ENCODE data around the gene IDH1. TPM values are rescaled to one million over a fixed set of nuclear protein-coding genes. Genes with fewer than 3 reads are reported as not detected.

IDH1 gene
- total RNA-seq, 1 experiment from 2014 or later: 91.2 TPM

DNA sequence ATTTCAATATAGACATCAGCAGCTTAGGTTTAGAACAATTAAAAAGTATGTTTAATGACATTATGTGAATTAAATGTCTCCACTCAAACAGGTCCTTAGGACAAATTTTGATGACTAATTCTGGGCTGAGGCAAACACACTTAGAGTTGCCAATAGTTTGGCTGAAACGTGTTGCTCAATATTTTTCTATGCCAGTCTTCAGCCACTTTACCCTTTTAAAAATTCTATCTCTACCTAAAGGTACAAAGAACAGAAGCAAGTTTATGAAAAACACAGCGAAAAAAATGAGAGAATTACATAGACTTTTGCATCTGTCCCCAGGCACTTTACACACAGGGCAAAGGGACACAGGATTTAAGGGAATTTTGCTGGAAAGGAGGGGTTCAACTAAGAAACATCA is 4.5 kb downstream of the IDH1 start:
- Histone ChIP-seq H3K79me2 (ENCODE audit: insufficient read depth, low read length) (no peaks in the 10 kb centered on the region), H3K4me2 (ENCODE audit: low read length) (no peak overlapping the region), H3K27me3 (ENCODE audit: insufficient read depth, low read length) (no peaks in the 10 kb centered on the region), H4K20me1 (ENCODE audit: insufficient read depth) (no peaks in the 10 kb centered on the region), H3K9me3 (ENCODE audit: control insufficient read depth in 1 of 2, insufficient read depth in 1 of 2, low read depth in 1 of 2, low read length in 2 of 2) (no peaks in the 10 kb centered on the region), H2AFZ (ENCODE audit: low read depth, low read length, poor library complexity, severe bottlenecking) (no peak overlapping the region), H3K27ac (ENCODE audit: low read depth, low read length) (no peak overlapping the region), H3K9ac (ENCODE audit: low read length) (no peak overlapping the region), H3K4me1 (ENCODE audit: control insufficient read depth in 1 of 2, insufficient read depth in 2 of 2, low read length in 2 of 2) (peaks cover 4 to 9% of the 10 kb centered on the region in 2 experiments; a peak in 3 of 4 replicates), H3K9me2 (ENCODE audit: insufficient read depth) (no peaks in the 10 kb centered on the region), H3K4me3 (replicated peaks in 1 of 2; ENCODE audit: low read depth in 1 of 2, low read length in 2 of 2) (no peak overlapping the region), H3K36me3 (ENCODE audit: control insufficient read depth in 1 of 2, insufficient read depth in 2 of 2, low read length in 2 of 2) (peaks cover 0 to 8% of the 10 kb centered on the region in 2 experiments; a peak in 2 of 4 replicates)
- ATAC-seq (no peak), DNase-seq (ENCODE audit: low read depth, low spot score) (no peak)
- no TSS peak for BruUV-seq (replicated peaks)
- ChIA-PET CTCF (no interaction called here), RAD21 (ENCODE audit: low non-redundant PET in 1 of 2, low total read pairs in 2 of 2, uncharacterized antibody in 2 of 2, unreplicated experiment in 2 of 2) (no interaction called here), POLR2A (no interaction called here)
- intact Hi-C loops (cut with micrococcal nuclease): loop anchor here (5.0 kb wide), 1 partner anchor 503 kb away; no protein-coding TSS in a partner anchor
- TF ChIP-seq, protein P1, sequence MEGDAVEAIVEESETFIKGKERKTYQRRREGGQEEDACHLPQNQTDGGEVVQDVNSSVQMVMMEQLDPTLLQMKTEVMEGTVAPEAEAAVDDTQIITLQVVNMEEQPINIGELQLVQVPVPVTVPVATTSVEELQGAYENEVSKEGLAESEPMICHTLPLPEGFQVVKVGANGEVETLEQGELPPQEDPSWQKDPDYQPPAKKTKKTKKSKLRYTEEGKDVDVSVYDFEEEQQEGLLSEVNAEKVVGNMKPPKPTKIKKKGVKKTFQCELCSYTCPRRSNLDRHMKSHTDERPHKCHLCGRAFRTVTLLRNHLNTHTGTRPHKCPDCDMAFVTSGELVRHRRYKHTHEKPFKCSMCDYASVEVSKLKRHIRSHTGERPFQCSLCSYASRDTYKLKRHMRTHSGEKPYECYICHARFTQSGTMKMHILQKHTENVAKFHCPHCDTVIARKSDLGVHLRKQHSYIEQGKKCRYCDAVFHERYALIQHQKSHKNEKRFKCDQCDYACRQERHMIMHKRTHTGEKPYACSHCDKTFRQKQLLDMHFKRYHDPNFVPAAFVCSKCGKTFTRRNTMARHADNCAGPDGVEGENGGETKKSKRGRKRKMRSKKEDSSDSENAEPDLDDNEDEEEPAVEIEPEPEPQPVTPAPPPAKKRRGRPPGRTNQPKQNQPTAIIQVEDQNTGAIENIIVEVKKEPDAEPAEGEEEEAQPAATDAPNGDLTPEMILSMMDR (IDR thresholded peaks at IDR 0.05 in 2 of 3, conservative IDR thresholded peaks at IDR 0.05 in 1 of 3; ENCODE audit: borderline replicate concordance in 1 of 3, insufficient read depth in 1 of 3, low read depth in 2 of 3, low read length in 2 of 3): no peak
- TF ChIP-seq JUND (IDR thresholded peaks at IDR 0.05) (no peak), POLR2A (IDR thresholded peaks at IDR 0.05; ENCODE audit: borderline replicate concordance, extremely low read depth, insufficient read depth, insufficient read length) (no peak)

DNA sequence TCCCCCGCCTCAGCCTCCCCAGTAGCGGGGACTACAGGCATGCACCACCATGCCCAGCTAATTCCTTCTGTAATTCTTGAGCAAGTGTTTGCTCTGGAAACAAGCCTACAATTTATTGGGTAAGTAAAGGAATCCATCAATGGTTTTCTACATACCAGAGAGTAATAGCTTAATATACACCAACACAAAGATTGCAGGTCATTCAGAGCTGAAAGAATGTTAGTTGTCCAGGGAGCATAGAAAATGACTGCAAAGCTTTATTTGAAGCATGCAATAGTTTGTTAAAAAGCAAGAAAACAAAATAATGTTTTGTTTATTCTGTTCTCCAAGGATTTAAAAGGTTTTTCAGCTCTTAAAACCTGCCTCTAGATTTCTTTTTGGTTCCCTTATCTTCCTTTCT is 5.6 kb downstream of the IDH1 start:
- POLR2A ChIA-PET: no interaction called here
- Histone ChIP-seq H3K9me3 (ENCODE audit: control insufficient read depth in 1 of 2, insufficient read depth in 1 of 2, low read depth in 1 of 2, low read length in 2 of 2) (no peaks in the 10 kb centered on the region), H4K20me1 (ENCODE audit: insufficient read depth) (no peaks in the 10 kb centered on the region), H3K9me2 (ENCODE audit: insufficient read depth) (no peaks in the 10 kb centered on the region), H3K27me3 (ENCODE audit: insufficient read depth, low read length) (no peaks in the 10 kb centered on the region), H3K4me2 (ENCODE audit: low read length) (no peak overlapping the region), H3K4me1 (ENCODE audit: control insufficient read depth in 1 of 2, insufficient read depth in 2 of 2, low read length in 2 of 2) (peaks cover 5 to 9% of the 10 kb centered on the region in 2 experiments; a peak in 3 of 4 replicates), H3K27ac (ENCODE audit: low read depth, low read length) (no peak overlapping the region), H3K79me2 (ENCODE audit: insufficient read depth, low read length) (no peaks in the 10 kb centered on the region), H3K9ac (ENCODE audit: low read length) (no peak overlapping the region), H3K36me3 (ENCODE audit: control insufficient read depth in 1 of 2, insufficient read depth in 2 of 2, low read length in 2 of 2) (peaks cover 0 to 11% of the 10 kb centered on the region in 2 experiments; a peak in 2 of 4 replicates), H2AFZ (ENCODE audit: low read depth, low read length, poor library complexity, severe bottlenecking) (no peak overlapping the region), H3K4me3 (replicated peaks in 1 of 2; ENCODE audit: low read depth in 1 of 2, low read length in 2 of 2) (no peak overlapping the region)
- ATAC-seq (no peak), DNase-seq (ENCODE audit: low read depth, low spot score) (no peak)
- no TSS peak for BruUV-seq (replicated peaks)
- RAD21 ChIA-PET (ENCODE audit: low non-redundant PET in 1 of 2, low total read pairs in 2 of 2, uncharacterized antibody in 2 of 2, unreplicated experiment in 2 of 2): no interaction called here
- intact Hi-C loops (cut with micrococcal nuclease): no loop called here
- TF ChIP-seq, protein P2, sequence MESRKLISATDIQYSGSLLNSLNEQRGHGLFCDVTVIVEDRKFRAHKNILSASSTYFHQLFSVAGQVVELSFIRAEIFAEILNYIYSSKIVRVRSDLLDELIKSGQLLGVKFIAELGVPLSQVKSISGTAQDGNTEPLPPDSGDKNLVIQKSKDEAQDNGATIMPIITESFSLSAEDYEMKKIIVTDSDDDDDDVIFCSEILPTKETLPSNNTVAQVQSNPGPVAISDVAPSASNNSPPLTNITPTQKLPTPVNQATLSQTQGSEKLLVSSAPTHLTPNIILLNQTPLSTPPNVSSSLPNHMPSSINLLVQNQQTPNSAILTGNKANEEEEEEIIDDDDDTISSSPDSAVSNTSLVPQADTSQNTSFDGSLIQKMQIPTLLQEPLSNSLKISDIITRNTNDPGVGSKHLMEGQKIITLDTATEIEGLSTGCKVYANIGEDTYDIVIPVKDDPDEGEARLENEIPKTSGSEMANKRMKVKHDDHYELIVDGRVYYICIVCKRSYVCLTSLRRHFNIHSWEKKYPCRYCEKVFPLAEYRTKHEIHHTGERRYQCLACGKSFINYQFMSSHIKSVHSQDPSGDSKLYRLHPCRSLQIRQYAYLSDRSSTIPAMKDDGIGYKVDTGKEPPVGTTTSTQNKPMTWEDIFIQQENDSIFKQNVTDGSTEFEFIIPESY (IDR thresholded peaks at IDR 0.05; ENCODE audit: extremely low read depth, insufficient replicate concordance, low read length): no peak
- TF ChIP-seq SRF (IDR thresholded peaks at IDR 0.05; ENCODE audit: low read depth): no peak
- no peak for TF ChIP-seq RAD21 (IDR thresholded peaks at IDR 0.05; ENCODE audit: low read depth)
- no peak for TF ChIP-seq TCF7L2 (IDR thresholded peaks at IDR 0.05; ENCODE audit: borderline replicate concordance, extremely low read depth, insufficient read depth, insufficient read length)
- CTCF ChIA-PET: no interaction called here
